Endodermal cell (in vitro differentiated cells): ENCODE results near the gene IFT57. TPM values are rescaled to one million over a fixed set of nuclear protein-coding genes. Genes with fewer than 3 reads are reported as not detected.

Experiments used
- DNase-seq: peaks from one replicate; pipeline ENCODE4 v3.0.0-alpha.2; 2017
- H3K27ac ChIP-seq: 2 replicates; pipeline ENCODE4 v1.5.1; 2013; ENCODE audit warnings: mild to moderate bottlenecking, low read depth, low read length, moderate library complexity
- H3K27me3 ChIP-seq: 2 replicates; pipeline ENCODE4 v1.6.1; 2013; ENCODE audit warnings: mild to moderate bottlenecking, low read length, moderate library complexity; ENCODE audit not compliant: insufficient read depth, control insufficient read depth, poor library complexity, severe bottlenecking
- H3K36me3 ChIP-seq: 2 replicates; pipeline ENCODE4 v1.7.0; 2013; ENCODE audit warnings: mild to moderate bottlenecking, low read length, moderate library complexity; ENCODE audit not compliant: control insufficient read depth, insufficient read depth
- H3K4me1 ChIP-seq: one replicate; pipeline ENCODE4 v1.7.0; 2013; ENCODE audit warnings: low read length; ENCODE audit not compliant: control insufficient read depth, insufficient read depth
- H3K4me3 ChIP-seq: 2 replicates; pipeline ENCODE4 v1.5.1; 2013; ENCODE audit warnings: mild to moderate bottlenecking, low read length, moderate library complexity
- H3K9ac ChIP-seq: 2 replicates; pipeline ENCODE4 v1.6.1; 2013; ENCODE audit warnings: mild to moderate bottlenecking, low read length, moderate library complexity; ENCODE audit not compliant: poor library complexity, severe bottlenecking; ENCODE audit errors: extremely low read depth
- H3K9me3 ChIP-seq: 2 replicates; pipeline ENCODE4 v1.6.1; 2013; ENCODE audit warnings: mild to moderate bottlenecking, low read length, moderate library complexity; ENCODE audit not compliant: control insufficient read depth
- H3K27ac Mint-ChIP-seq: 2 replicates; pipeline ENCODE4 v1.8.0; 2020; ENCODE audit warnings: mixed read lengths
- H3K27me3 Mint-ChIP-seq: 2 replicates; pipeline ENCODE4 v1.8.0; 2021; ENCODE audit warnings: mild to moderate bottlenecking, mixed read lengths; ENCODE audit not compliant: insufficient read depth
- H3K36me3 Mint-ChIP-seq: 2 replicates; pipeline ENCODE4 v1.8.0; 2020; ENCODE audit warnings: low read depth, mixed read lengths
- H3K4me1 Mint-ChIP-seq: 2 replicates; pipeline ENCODE4 v1.8.0; 2020; ENCODE audit warnings: mixed read lengths
- H3K4me3 Mint-ChIP-seq: 2 replicates; pipeline ENCODE4 v1.8.0; 2020; ENCODE audit warnings: mild to moderate bottlenecking, moderate library complexity, mixed read lengths
- H3K9me3 Mint-ChIP-seq: 2 replicates; pipeline ENCODE4 v1.8.0; 2020; ENCODE audit warnings: mild to moderate bottlenecking, mixed read lengths
- WGBS, 2 experiments: methylation state at CpG; one replicate each; pipeline versions ENCODE4 v1.1.5 to v1.1.7; 2013; ENCODE audit warnings: missing lambda C conversion rate in 2 of 2, mixed read lengths in 1 of 2; ENCODE audit not compliant: insufficient coverage in 1 of 2, insufficient read length in 1 of 2; 5-methylcytosine and 5-hydroxymethylcytosine counted together
- total RNA-seq, 2 donors: library from RNA; stranded (reverse); fragmentation: NEBNext Ultra II Directional in 1 of 2; extraction: Animal tissue kit (Norgen Biotek cat#: 25700) in 1 of 2; gene quantifications; 2 replicates in 1 of 2; 3 replicates in 1 of 2; pipeline ENCODE4 v1.2.1, GENCODE V29; 2021
- TF ChIP-seq, protein P1 (sequence below): fragments of 200-600 bp; sonication (generic); conservative IDR thresholded peaks from 2 replicates; pipeline ENCODE4 v1.5.0; 2021; ENCODE audit warnings: antibody characterized with exemption, mild to moderate bottlenecking

Gene IFT57
- total RNA-seq, 2 donors from 2014 or later, result 45.5 to 60.5 TPM

DNA sequence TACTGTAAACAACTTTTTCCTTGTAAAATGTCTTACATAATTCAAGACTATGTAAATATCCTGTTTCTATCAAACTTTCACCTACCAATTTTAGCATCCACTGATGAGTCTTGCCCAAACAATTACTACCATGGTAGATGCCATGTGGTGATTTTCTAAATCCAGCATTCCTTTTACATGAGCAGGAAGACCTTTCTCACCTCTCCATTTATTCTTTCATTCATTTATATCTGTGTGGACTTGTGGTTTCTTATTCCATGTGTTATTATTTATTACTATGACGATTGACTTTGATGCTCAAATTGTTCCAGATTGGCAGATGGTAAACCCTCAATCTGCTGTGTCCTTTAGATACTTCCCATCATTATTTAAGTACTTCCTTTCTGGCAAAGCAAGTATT is 62.4 kb downstream of the IFT57 start:
- Histone ChIP-seq H3K9me3 (no peaks in the 10 kb centered on the region), H3K4me3 (no peak overlapping the region), H3K36me3 (no peaks in the 10 kb centered on the region), H3K27me3 (no peaks in the 10 kb centered on the region), H3K9ac (no peak overlapping the region), H3K4me1 (no peaks in the 10 kb centered on the region), H3K27ac (no peak overlapping the region)
- Mint-ChIP-seq H3K4me3 (no peak overlapping the region), H3K9me3 (no peaks in the 10 kb centered on the region), H3K4me1 (peaks cover 6% of the 10 kb centered on the region), H3K36me3 (no peaks in the 10 kb centered on the region), H3K27me3 (no peaks in the 10 kb centered on the region), H3K27ac (no peak overlapping the region)
- WGBS, 2 experiments, result 94% methylated on average over 1 of the region's 1 CpG; no CpG with 5 or more reads in 1 of the 2 experiments
- TF ChIP-seq, protein P1, sequence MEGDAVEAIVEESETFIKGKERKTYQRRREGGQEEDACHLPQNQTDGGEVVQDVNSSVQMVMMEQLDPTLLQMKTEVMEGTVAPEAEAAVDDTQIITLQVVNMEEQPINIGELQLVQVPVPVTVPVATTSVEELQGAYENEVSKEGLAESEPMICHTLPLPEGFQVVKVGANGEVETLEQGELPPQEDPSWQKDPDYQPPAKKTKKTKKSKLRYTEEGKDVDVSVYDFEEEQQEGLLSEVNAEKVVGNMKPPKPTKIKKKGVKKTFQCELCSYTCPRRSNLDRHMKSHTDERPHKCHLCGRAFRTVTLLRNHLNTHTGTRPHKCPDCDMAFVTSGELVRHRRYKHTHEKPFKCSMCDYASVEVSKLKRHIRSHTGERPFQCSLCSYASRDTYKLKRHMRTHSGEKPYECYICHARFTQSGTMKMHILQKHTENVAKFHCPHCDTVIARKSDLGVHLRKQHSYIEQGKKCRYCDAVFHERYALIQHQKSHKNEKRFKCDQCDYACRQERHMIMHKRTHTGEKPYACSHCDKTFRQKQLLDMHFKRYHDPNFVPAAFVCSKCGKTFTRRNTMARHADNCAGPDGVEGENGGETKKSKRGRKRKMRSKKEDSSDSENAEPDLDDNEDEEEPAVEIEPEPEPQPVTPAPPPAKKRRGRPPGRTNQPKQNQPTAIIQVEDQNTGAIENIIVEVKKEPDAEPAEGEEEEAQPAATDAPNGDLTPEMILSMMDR, result no peak
- DNase-seq, result no peak

DNA sequence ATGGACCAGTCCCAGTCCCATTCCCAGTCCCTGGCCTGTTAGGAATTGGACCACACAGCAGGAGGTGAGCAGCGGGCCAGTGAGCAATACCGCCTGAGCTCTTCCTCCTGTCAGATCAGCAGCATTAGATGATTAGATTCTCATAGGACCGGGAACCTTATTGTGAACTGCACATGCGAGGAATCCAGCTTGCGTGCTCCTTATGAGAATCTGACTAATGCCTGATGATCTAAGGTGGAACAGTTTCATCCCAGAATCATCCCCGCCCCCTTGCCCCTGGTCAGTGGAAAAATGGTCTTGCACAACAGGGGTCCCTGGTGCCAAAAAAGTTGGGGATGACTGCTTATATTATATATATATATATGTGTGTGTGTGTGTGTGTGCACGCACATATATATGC is 63.1 kb downstream of the IFT57 start:
- Mint-ChIP-seq H3K9me3 (no peaks in the 10 kb centered on the region), H3K27me3 (no peaks in the 10 kb centered on the region), H3K4me1 (peaks cover 6% of the 10 kb centered on the region), H3K4me3 (no peak overlapping the region), H3K36me3 (no peaks in the 10 kb centered on the region), H3K27ac (no peak overlapping the region)
- Histone ChIP-seq H3K4me3 (no peak overlapping the region), H3K27ac (no peak overlapping the region), H3K36me3 (no peaks in the 10 kb centered on the region), H3K9me3 (no peaks in the 10 kb centered on the region), H3K4me1 (no peaks in the 10 kb centered on the region), H3K27me3 (no peaks in the 10 kb centered on the region), H3K9ac (no peak overlapping the region)
- TF ChIP-seq, protein P1, result no peak
- 93 to 98% methylated on average over 4 to 6 of the region's 7 CpGs for WGBS, 2 experiments
- DNase-seq, result no peak

DNA sequence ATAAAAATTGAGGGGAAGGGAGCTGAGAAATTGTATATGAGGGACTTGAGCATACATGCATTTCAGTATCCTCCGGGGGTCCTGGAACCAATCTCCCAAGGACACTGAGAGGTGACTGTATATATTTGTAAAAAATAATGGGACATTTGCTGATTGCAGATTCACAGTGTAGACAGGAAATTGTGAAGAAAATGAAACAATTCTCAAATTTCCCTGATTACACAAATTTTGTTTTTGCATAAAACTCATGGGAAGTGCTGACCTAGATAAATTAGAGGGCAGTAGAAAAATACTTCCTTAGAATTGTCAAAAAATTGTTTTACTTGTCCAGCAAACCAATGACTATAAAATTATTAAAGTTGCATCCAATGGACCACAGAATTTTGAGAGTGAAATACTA is 64.0 kb downstream of the IFT57 start:
- no peaks in the 10 kb centered on the region for H3K27me3 Mint-ChIP-seq
- Histone ChIP-seq H3K9me3 (no peaks in the 10 kb centered on the region), H3K9ac (no peak overlapping the region), H3K27ac (no peak overlapping the region), H3K4me1 (no peaks in the 10 kb centered on the region), H3K36me3 (no peaks in the 10 kb centered on the region), H3K27me3 (no peaks in the 10 kb centered on the region), H3K4me3 (no peak overlapping the region)
- H3K27ac Mint-ChIP-seq, result no peak overlapping the region
- no peaks in the 10 kb centered on the region for H3K36me3 Mint-ChIP-seq
- TF ChIP-seq, protein P1, result no peak
- no peaks in the 10 kb centered on the region for H3K9me3 Mint-ChIP-seq
- no peak for DNase-seq
- no peak overlapping the region for H3K4me3 Mint-ChIP-seq
- peaks cover 8% of the 10 kb centered on the region for H3K4me1 Mint-ChIP-seq
- WGBS, 2 experiments, result 82 to 100% methylated on average over 1 of the region's 1 CpG
